Measurements from ENCODE around the gene LAMA4. TPM values are rescaled to one million over a fixed set of nuclear protein-coding genes. Genes with fewer than 3 reads are reported as not detected.
A peak's percentile ranks its signal among the peaks of the same experiment; 100 is the strongest.

LAMA4 gene
- total and polyA plus RNA-seq, 2 donors: 3.0 to 15.2 TPM

GRCh38 chr6:112096901-112097300 lies 157.5 kb downstream of the LAMA4 start:
- over 99% methylated on average over 2 of the region's 2 CpGs for WGBS
- DNase-seq (ENCODE audit: low read depth in 6 of 9, low spot score in 9 of 9): no peak
- Histone ChIP-seq H3K4me1 (ENCODE audit: control insufficient read depth in 2 of 2, insufficient read depth in 2 of 2, low read length in 2 of 2) (no peaks in the 10 kb centered on the region), H3K27me3 (ENCODE audit: control insufficient read depth in 2 of 2, insufficient read depth in 1 of 2, low read length in 1 of 2) (no peaks in the 10 kb centered on the region), H3K27ac (ENCODE audit: low read depth in 1 of 2, low read length in 1 of 2) (no peak overlapping the region), H3K36me3 (ENCODE audit: control insufficient read depth in 2 of 2, insufficient read depth in 2 of 2, low read length in 1 of 2) (no peaks in the 10 kb centered on the region), H3K4me3 (ENCODE audit: low read length in 2 of 2) (no peak overlapping the region), H3K9me3 (ENCODE audit: control insufficient read depth in 2 of 2, insufficient read depth in 1 of 2, low read length in 1 of 2) (no peaks in the 10 kb centered on the region)

- peaks cover 0 to 5% of the 10 kb centered on the region in 2 donors for H3K36me3 ChIP-seq (ENCODE audit: control insufficient read depth in 2 of 2, insufficient read depth in 2 of 2, low read length in 1 of 2)
- H3K4me1 ChIP-seq (ENCODE audit: control insufficient read depth in 2 of 2, insufficient read depth in 2 of 2, low read length in 2 of 2): peaks cover 0 to 3% of the 10 kb centered on the region in 2 donors
- no peaks in the 10 kb centered on the region for H3K9me3 ChIP-seq (ENCODE audit: control insufficient read depth in 2 of 2, insufficient read depth in 1 of 2, low read length in 1 of 2)
- H3K27me3 ChIP-seq (ENCODE audit: control insufficient read depth in 2 of 2, insufficient read depth in 1 of 2, low read length in 1 of 2): no peaks in the 10 kb centered on the region
- 34% methylated on average over 7 of the region's 7 CpGs for WGBS
- peak overlapping the region; percentile 26 to 73 for H3K27ac ChIP-seq (ENCODE audit: low read depth in 1 of 2, low read length in 1 of 2)
- peak overlapping the region; percentile 69 to 86 for H3K4me3 ChIP-seq (ENCODE audit: low read length in 2 of 2)
- DNase-seq (ENCODE audit: low read depth in 6 of 9, low spot score in 9 of 9): no peak
Measured at GRCh38 chr6:112087916-112088315, 166.5 kb downstream of the LAMA4 start.

- H3K9me3 ChIP-seq (ENCODE audit: control insufficient read depth in 2 of 2, insufficient read depth in 1 of 2, low read length in 1 of 2): no peaks in the 10 kb centered on the region
- H3K4me3 ChIP-seq (ENCODE audit: low read length in 2 of 2): peak within 1 kb of the TSS; percentile 69 to 86
- WGBS: under 1% methylated on average over 60 of the region's 60 CpGs
Measured at GRCh38 chr6:112087136-112087911, 167.0 kb downstream of the LAMA4 start, which contains the start of the genes FAM229B and TUBE1. Gene FAM229B (plus strand): TSS chr6:112087591. CDS start chr6:112099284, 11,693 bp downstream. Gene TUBE1 (minus strand): TSS chr6:112087482. CDS start chr6:112087434, 48 bp downstream.

GRCh38 chr6:112086744-112087135 lies 167.6 kb downstream of the LAMA4 start:
- peak in 4 of 9 donors; percentile 8 to 41 (median 24) for DNase-seq (ENCODE audit: low read depth in 6 of 9, low spot score in 9 of 9)
- H3K9me3 ChIP-seq (ENCODE audit: control insufficient read depth in 2 of 2, insufficient read depth in 1 of 2, low read length in 1 of 2): no peaks in the 10 kb centered on the region
- no peaks in the 10 kb centered on the region for H3K27me3 ChIP-seq (ENCODE audit: control insufficient read depth in 2 of 2, insufficient read depth in 1 of 2, low read length in 1 of 2)
- H3K4me1 ChIP-seq (ENCODE audit: control insufficient read depth in 2 of 2, insufficient read depth in 2 of 2, low read length in 2 of 2): peaks cover 0 to 3% of the 10 kb centered on the region in 2 donors
- H3K36me3 ChIP-seq (ENCODE audit: control insufficient read depth in 2 of 2, insufficient read depth in 2 of 2, low read length in 1 of 2): peaks cover 0 to 5% of the 10 kb centered on the region in 2 donors
- peak overlapping the region; percentile 69 to 86 for H3K4me3 ChIP-seq (ENCODE audit: low read length in 2 of 2)
- peak overlapping the region; percentile 6 to 73 for H3K27ac ChIP-seq (ENCODE audit: low read depth in 1 of 2, low read length in 1 of 2)
- WGBS: under 1% methylated on average over 8 of the region's 8 CpGs

More at GRCh38 chr6:112087136-112087911, 167.0 kb downstream of the LAMA4 start, which contains the start of the genes FAM229B and TUBE1:
- Histone ChIP-seq H3K4me1 (ENCODE audit: control insufficient read depth in 2 of 2, insufficient read depth in 2 of 2, low read length in 2 of 2) (peaks cover 0 to 3% of the 10 kb centered on the region in 2 donors), H3K27ac (ENCODE audit: low read depth in 1 of 2, low read length in 1 of 2) (peak within 1 kb of the TSS; percentile 26 to 73), H3K27me3 (ENCODE audit: control insufficient read depth in 2 of 2, insufficient read depth in 1 of 2, low read length in 1 of 2) (no peaks in the 10 kb centered on the region), H3K36me3 (ENCODE audit: control insufficient read depth in 2 of 2, insufficient read depth in 2 of 2, low read length in 1 of 2) (peaks cover 0 to 5% of the 10 kb centered on the region in 2 donors)
- DNase-seq (ENCODE audit: low read depth in 6 of 9, low spot score in 9 of 9): peak; percentile 80 to 96 (median 89)

DNA sequence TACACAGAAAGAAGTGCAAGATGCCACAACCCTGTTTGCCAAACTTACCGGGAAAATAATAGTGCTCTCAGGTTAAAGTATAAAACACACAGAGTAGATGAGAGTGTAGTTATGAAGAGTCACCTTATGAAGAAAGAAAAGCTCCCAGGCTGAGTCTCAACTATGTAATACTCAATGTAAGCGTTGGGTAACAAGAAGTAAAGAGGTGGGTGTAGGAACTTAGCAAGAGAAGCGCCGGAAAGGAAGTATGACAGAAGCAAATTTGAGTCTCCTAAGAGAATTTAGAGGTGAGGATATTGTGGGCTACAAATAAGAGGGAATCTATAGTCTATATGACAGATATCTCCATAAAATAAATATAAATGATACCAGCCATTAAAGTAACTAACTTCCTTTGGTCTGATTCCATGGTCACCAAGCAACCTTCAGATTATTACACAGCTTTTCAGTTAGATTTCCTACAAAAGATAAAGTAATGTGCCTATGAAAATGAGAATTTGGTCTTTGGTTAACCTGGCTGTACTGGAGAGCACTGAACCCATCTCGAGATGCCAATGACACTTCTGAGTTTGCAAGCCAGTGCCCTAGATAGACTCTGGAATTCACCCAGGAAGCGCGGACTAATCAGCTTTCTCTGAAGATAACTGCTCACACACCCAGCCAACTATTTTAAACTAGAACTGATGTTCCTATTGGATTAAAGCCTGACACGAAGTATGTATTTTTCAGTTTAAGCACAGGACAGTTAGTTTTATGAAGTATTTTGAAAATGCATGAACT lies 168.9 kb downstream of the LAMA4 start:
- peaks cover 0 to 10% of the 10 kb centered on the region in 2 donors for H3K36me3 ChIP-seq (ENCODE audit: control insufficient read depth in 2 of 2, insufficient read depth in 2 of 2, low read length in 1 of 2)
- H3K4me3 ChIP-seq (ENCODE audit: low read length in 2 of 2): no peak overlapping the region
- H3K4me1 ChIP-seq (ENCODE audit: control insufficient read depth in 2 of 2, insufficient read depth in 2 of 2, low read length in 2 of 2): peaks cover 0 to 3% of the 10 kb centered on the region in 2 donors
- H3K9me3 ChIP-seq (ENCODE audit: control insufficient read depth in 2 of 2, insufficient read depth in 1 of 2, low read length in 1 of 2): no peaks in the 10 kb centered on the region
- no peak overlapping the region for H3K27ac ChIP-seq (ENCODE audit: low read depth in 1 of 2, low read length in 1 of 2)
- WGBS: 95% methylated on average over 8 of the region's 8 CpGs
- no peaks in the 10 kb centered on the region for H3K27me3 ChIP-seq (ENCODE audit: control insufficient read depth in 2 of 2, insufficient read depth in 1 of 2, low read length in 1 of 2)
- DNase-seq (ENCODE audit: low read depth in 6 of 9, low spot score in 9 of 9): no peak

- Histone ChIP-seq H3K36me3 (ENCODE audit: control insufficient read depth in 2 of 2, insufficient read depth in 2 of 2, low read length in 1 of 2) (peaks cover 0 to 18% of the 10 kb centered on the region in 2 donors), H3K4me1 (ENCODE audit: control insufficient read depth in 2 of 2, insufficient read depth in 2 of 2, low read length in 2 of 2) (no peaks in the 10 kb centered on the region), H3K27me3 (ENCODE audit: control insufficient read depth in 2 of 2, insufficient read depth in 1 of 2, low read length in 1 of 2) (no peaks in the 10 kb centered on the region), H3K4me3 (ENCODE audit: low read length in 2 of 2) (no peak overlapping the region), H3K27ac (ENCODE audit: low read depth in 1 of 2, low read length in 1 of 2) (no peak overlapping the region), H3K9me3 (ENCODE audit: control insufficient read depth in 2 of 2, insufficient read depth in 1 of 2, low read length in 1 of 2) (no peaks in the 10 kb centered on the region)
- no peak for DNase-seq (ENCODE audit: low read depth in 6 of 9, low spot score in 9 of 9)
- over 99% methylated on average over 4 of the region's 4 CpGs for WGBS
Measured at GRCh38 chr6:112081569-112081968, 172.8 kb downstream of the LAMA4 start.

GRCh38 chr6:112066606-112067005 lies 187.8 kb downstream of the LAMA4 start:
- Histone ChIP-seq H3K27me3 (ENCODE audit: control insufficient read depth in 2 of 2, insufficient read depth in 1 of 2, low read length in 1 of 2) (no peaks in the 10 kb centered on the region), H3K27ac (ENCODE audit: low read depth in 1 of 2, low read length in 1 of 2) (no peak overlapping the region), H3K4me3 (ENCODE audit: low read length in 2 of 2) (no peak overlapping the region), H3K4me1 (ENCODE audit: control insufficient read depth in 2 of 2, insufficient read depth in 2 of 2, low read length in 2 of 2) (no peaks in the 10 kb centered on the region), H3K36me3 (ENCODE audit: control insufficient read depth in 2 of 2, insufficient read depth in 2 of 2, low read length in 1 of 2) (peaks cover 0 to 3% of the 10 kb centered on the region in 2 donors), H3K9me3 (ENCODE audit: control insufficient read depth in 2 of 2, insufficient read depth in 1 of 2, low read length in 1 of 2) (no peaks in the 10 kb centered on the region)
- DNase-seq (ENCODE audit: low read depth in 6 of 9, low spot score in 9 of 9): no peak
- WGBS: 71% methylated on average over 3 of the region's 3 CpGs

DNA sequence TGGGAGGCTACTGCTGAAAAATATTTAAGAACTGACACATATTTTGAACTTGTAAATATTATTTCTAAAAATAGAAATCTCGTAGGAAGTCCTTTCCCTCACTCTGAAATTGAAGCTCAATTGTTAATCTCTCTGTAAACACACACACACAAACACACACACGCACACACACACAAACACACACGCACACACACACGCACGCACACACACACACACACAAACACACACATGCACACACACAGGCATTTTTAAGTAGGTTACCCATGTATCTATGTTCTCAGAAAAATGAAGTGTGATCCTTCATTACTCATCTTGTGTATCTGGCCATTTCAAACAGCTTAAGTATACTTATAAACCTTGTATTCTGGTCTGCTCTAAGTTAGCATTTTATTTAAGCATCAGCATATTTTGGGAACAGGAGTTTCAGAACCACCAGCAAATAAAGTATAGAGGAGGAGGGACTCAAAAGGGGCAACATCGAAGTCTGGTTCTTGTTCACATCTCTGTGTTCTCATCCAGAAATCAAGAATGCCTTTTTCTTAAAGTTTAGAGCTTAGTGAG lies 188.9 kb downstream of the LAMA4 start:
- H3K27me3 ChIP-seq (ENCODE audit: control insufficient read depth in 2 of 2, insufficient read depth in 1 of 2, low read length in 1 of 2): no peaks in the 10 kb centered on the region
- H3K4me3 ChIP-seq (ENCODE audit: low read length in 2 of 2): no peak overlapping the region
- no peaks in the 10 kb centered on the region for H3K36me3 ChIP-seq (ENCODE audit: control insufficient read depth in 2 of 2, insufficient read depth in 2 of 2, low read length in 1 of 2)
- no peak for DNase-seq (ENCODE audit: low read depth in 6 of 9, low spot score in 9 of 9)
- H3K9me3 ChIP-seq (ENCODE audit: control insufficient read depth in 2 of 2, insufficient read depth in 1 of 2, low read length in 1 of 2): no peaks in the 10 kb centered on the region
- no peak overlapping the region for H3K27ac ChIP-seq (ENCODE audit: low read depth in 1 of 2, low read length in 1 of 2)
- WGBS: 95% methylated on average over 6 of the region's 6 CpGs
- H3K4me1 ChIP-seq (ENCODE audit: control insufficient read depth in 2 of 2, insufficient read depth in 2 of 2, low read length in 2 of 2): no peaks in the 10 kb centered on the region
